ENCODE measurements around the gene IQSEC1.

- TF ChIP-seq EZH2 (IDR thresholded peaks at IDR 0.05; ENCODE audit: borderline replicate concordance) (no peak), CTCF (IDR thresholded peaks at IDR 0.05; ENCODE audit: poor library complexity) (no peak), EZH2phosphoT487 (IDR thresholded peaks at IDR 0.05; ENCODE audit: low read depth, severe bottlenecking, unreplicated experiment) (no peak)
Measured at GRCh38 chr3:13018043-13018451, 55.2 kb downstream of the IQSEC1 start.

Measured in hepatocyte (in vitro differentiated cells).